IMR-90 (cell line): Measurements from ENCODE around the gene ADAMTS19. TPM values are rescaled to one million over a fixed set of nuclear protein-coding genes. Genes with fewer than 3 reads are reported as not detected.

Experiments used
- ATAC-seq: fragments of 200-7000 bp; cut with Tn5 transposase; 2 replicates; pipeline ENCODE4 v1.9.1; 2020; ENCODE audit warnings: low read depth, mild to moderate bottlenecking, moderate library complexity
- BruUV-seq: library from RNA; stranded (reverse); fragments of 400-500 nt; replicated peaks from 2 replicates; lab custom pipeline; 2021; lab: Mats Ljungman, UMichigan
- CTCF ChIA-PET: fragments of 300-600 bp; formaldehyde crosslinking; extraction: SDS; loops from one replicate; lab custom pipeline; 2021; ENCODE audit warnings: antibody characterized with exemption; lab: Yijun Ruan, JAX
- POLR2A ChIA-PET: fragments of 300-600 bp; sonication (Branson Sonifier 250); formaldehyde crosslinking; loops from one replicate; lab custom pipeline; 2022; ENCODE audit warnings: antibody characterized with exemption; ENCODE audit not compliant: unreplicated experiment; lab: Charles Lee
- DNase-seq: peaks from one replicate; pipeline ENCODE4 v3.0.0; 2013
- H2AFZ ChIP-seq: replicated peaks from 2 replicates; pipeline ENCODE3; 2013; ENCODE audit warnings: low read length, mild to moderate bottlenecking; ENCODE audit not compliant: poor library complexity
- H2AK5ac ChIP-seq: 2 replicates; pipeline ENCODE4 v1.6.1; 2013; ENCODE audit warnings: low read depth, low read length, inconsistent platforms
- H2AK9ac ChIP-seq: replicated peaks from 2 replicates; pipeline ENCODE3; 2013; ENCODE audit warnings: mild to moderate bottlenecking, low read depth, low read length, moderate library complexity; ENCODE audit not compliant: poor library complexity
- H2BK120ac ChIP-seq: 2 replicates; pipeline ENCODE4 v1.6.1; 2013; ENCODE audit warnings: low read depth, low read length, inconsistent platforms
- H2BK15ac ChIP-seq: 3 replicates; pipeline ENCODE4 v1.6.1; 2013; ENCODE audit warnings: low read depth, low read length, inconsistent platforms
- H2BK20ac ChIP-seq: 2 replicates; pipeline ENCODE4 v1.6.1; 2013; ENCODE audit warnings: low read depth, mild to moderate bottlenecking, inconsistent platforms, low read length, moderate library complexity
- H2BK5ac ChIP-seq: 2 replicates; pipeline ENCODE4 v1.6.1; 2013; ENCODE audit warnings: mild to moderate bottlenecking, low read depth, low read length, inconsistent platforms; ENCODE audit not compliant: poor library complexity, severe bottlenecking
- H3K14ac ChIP-seq: replicated peaks from 2 replicates; pipeline ENCODE4 v1.6.1; 2013; ENCODE audit warnings: low read depth, low read length, inconsistent platforms
- H3K18ac ChIP-seq: 2 replicates; pipeline ENCODE4 v1.6.1; 2013; ENCODE audit warnings: low read depth, low read length, control low read depth
- H3K23ac ChIP-seq: 2 replicates; pipeline ENCODE4 v1.6.1; 2013; ENCODE audit warnings: low read depth, low read length, inconsistent platforms
- H3K27ac ChIP-seq: 2 replicates; pipeline ENCODE4 v1.5.1; 2013; ENCODE audit warnings: mild to moderate bottlenecking, control low read depth, low read length; ENCODE audit not compliant: insufficient read depth
- H3K27me3 ChIP-seq: 2 replicates; pipeline ENCODE4 v1.6.1; 2013; ENCODE audit warnings: low read length; ENCODE audit not compliant: control insufficient read depth, insufficient read depth
- H3K36me3 ChIP-seq: 2 replicates; pipeline ENCODE4 v1.6.1; 2013; ENCODE audit warnings: low read length, mixed read lengths; ENCODE audit not compliant: control insufficient read depth, insufficient read depth
- H3K4ac ChIP-seq: 2 replicates; pipeline ENCODE4 v1.6.1; 2013; ENCODE audit warnings: low read depth, low read length, inconsistent platforms
- H3K4me1 ChIP-seq: 2 replicates; pipeline ENCODE4 v1.6.1; 2013; ENCODE audit warnings: low read length, mixed read lengths; ENCODE audit not compliant: control insufficient read depth, insufficient read depth
- H3K4me2 ChIP-seq: 2 replicates; pipeline ENCODE4 v1.6.1; 2013; ENCODE audit warnings: low read depth, mild to moderate bottlenecking, control low read depth, low read length, moderate library complexity
- H3K4me3 ChIP-seq: 2 replicates; pipeline ENCODE4 v1.5.1; 2013; ENCODE audit warnings: low read depth, mild to moderate bottlenecking, control low read depth, low read length, moderate library complexity; ENCODE audit not compliant: insufficient read depth
- H3K56ac ChIP-seq: 2 replicates; pipeline ENCODE4 v1.6.1; 2013; ENCODE audit warnings: low read length, inconsistent platforms; ENCODE audit not compliant: insufficient read depth; ENCODE audit errors: extremely low read depth
- H3K79me1 ChIP-seq, 2 experiments: 2 replicates each; pipeline ENCODE4 v1.6.1; 2013; ENCODE audit warnings: low read length in 2 of 2, inconsistent platforms in 1 of 2, low read depth in 1 of 2
- H3K9ac ChIP-seq: 2 replicates; pipeline ENCODE4 v1.6.1; 2013; ENCODE audit warnings: low read depth, low read length, control low read depth
- H3K9me1 ChIP-seq: 2 replicates; pipeline ENCODE4 v1.6.1; 2013; ENCODE audit warnings: low read length, inconsistent platforms; ENCODE audit not compliant: insufficient read depth
- H3K9me3 ChIP-seq: 2 replicates; pipeline ENCODE4 v1.6.1; 2013; ENCODE audit warnings: low read length; ENCODE audit not compliant: control insufficient read depth, insufficient read depth
- H4K20me1 ChIP-seq: 2 replicates; pipeline ENCODE4 v1.6.1; 2013; ENCODE audit warnings: low read length, inconsistent platforms; ENCODE audit not compliant: insufficient read depth
- H4K5ac ChIP-seq: 2 replicates; pipeline ENCODE4 v1.6.1; 2013; ENCODE audit warnings: mild to moderate bottlenecking, low read depth, low read length, control low read depth
- H4K8ac ChIP-seq, 2 experiments: 2 replicates each; pipeline ENCODE4 v1.6.1; 2013; ENCODE audit warnings: low read depth in 2 of 2, low read length in 2 of 2, control low read depth in 1 of 2, inconsistent platforms in 1 of 2
- H4K91ac ChIP-seq: 2 replicates; pipeline ENCODE4 v1.6.1; 2013; ENCODE audit warnings: low read depth, low read length, inconsistent platforms; ENCODE audit not compliant: insufficient read depth
- BHLHE40 ChIP-seq: fragments of 150-350 bp; IDR thresholded peaks from 2 replicates; pipeline ENCODE4 v1.6.1; 2016; ENCODE audit warnings: mild to moderate bottlenecking, low read depth, low read length
- CEBPB ChIP-seq: IDR thresholded peaks from 2 replicates; pipeline ENCODE4 v1.6.1; 2012; ENCODE audit warnings: low read depth, low read length, improper control_type of control experiment
- FOS ChIP-seq: fragments of 150-350 bp; IDR thresholded peaks from 2 replicates; pipeline ENCODE4 v1.6.1; 2016; ENCODE audit warnings: low read depth, low read length
- MAFK ChIP-seq: IDR thresholded peaks from 2 replicates; pipeline ENCODE4 v1.6.1; 2012; ENCODE audit warnings: low read depth, low read length, improper control_type of control experiment
- MAZ ChIP-seq: IDR thresholded peaks from 2 replicates; pipeline ENCODE4 v1.6.1; 2012; ENCODE audit warnings: low read depth, mild to moderate bottlenecking, low read length, improper control_type of control experiment, moderate library complexity, borderline replicate concordance
- MXI1 ChIP-seq: IDR thresholded peaks from 2 replicates; pipeline ENCODE4 v1.6.1; 2012; ENCODE audit warnings: low read depth, mild to moderate bottlenecking, low read length, moderate library complexity, borderline replicate concordance
- NFE2L2 ChIP-seq: fragments of 150-350 bp; IDR thresholded peaks from 2 replicates; pipeline ENCODE4 v1.6.1; 2016; ENCODE audit warnings: low read depth, mild to moderate bottlenecking, low read length
- POLR2A ChIP-seq: IDR thresholded peaks from 2 replicates; pipeline ENCODE4 v1.6.1; 2012; ENCODE audit warnings: mild to moderate bottlenecking, low read depth, low read length
- RAD21 ChIP-seq: IDR thresholded peaks from 2 replicates; pipeline ENCODE4 v1.6.1; 2012; ENCODE audit warnings: low read length, improper control_type of control experiment
- RCOR1 ChIP-seq: IDR thresholded peaks from 2 replicates; pipeline ENCODE4 v1.6.1; 2012; ENCODE audit warnings: mild to moderate bottlenecking, low read length, improper control_type of control experiment; ENCODE audit not compliant: insufficient replicate concordance
- RFX5 ChIP-seq: IDR thresholded peaks from 2 replicates; pipeline ENCODE4 v1.8.0; 2012; ENCODE audit warnings: low read depth, mild to moderate bottlenecking, low read length, moderate library complexity
- SMC3 ChIP-seq: fragments of 150-350 bp; IDR thresholded peaks from 2 replicates; pipeline ENCODE4 v1.6.1; 2016; ENCODE audit warnings: low read depth, mild to moderate bottlenecking, antibody characterized with exemption, low read length, moderate library complexity
- WGBS, 2 experiments: methylation state at CpG; one replicate each; pipeline versions ENCODE4 v1.1.5 to v1.1.7; 2013; ENCODE audit warnings: missing lambda C conversion rate in 2 of 2; ENCODE audit not compliant: insufficient read length in 1 of 2; ENCODE audit errors: extremely low coverage in 2 of 2; 5-methylcytosine and 5-hydroxymethylcytosine counted together
- dilution Hi-C: fragments of 300-500 bp; cut with HindIII; formaldehyde crosslinking; loops from one replicate; pipeline ENCODE4 v1.14.3; 2018; ENCODE audit warnings: low sequenced_read_pairs; ENCODE audit not compliant: unreplicated experiment
- in situ Hi-C: fragments of 300-500 bp; cut with MboI; formaldehyde crosslinking; loops from 3 replicates; pipeline ENCODE4 v1.14.3; 2019; ENCODE audit warnings: low sequenced_read_pairs, inconsistent platforms, mixed read lengths
- intact Hi-C: fragments of 100-400 bp; cut with micrococcal nuclease; formaldehyde crosslinking; loops from 2 replicates; pipeline ENCODE4 v1.10.0; 2022
- polyA plus RNA-seq, 3 experiments: library from polyadenylated mRNA; depleted of rRNA; stranded (reverse); fragments of >200 nt; gene quantifications; 2 replicates each; pipeline ENCODE4 v1.2.3, GENCODE V29; 2012; ENCODE audit warnings: low replicate concordance in 1 of 3
- total RNA-seq: library from RNA; depleted of rRNA; stranded (reverse); fragments of >200 nt; gene quantifications from 2 replicates; pipeline ENCODE4 v1.2.3, GENCODE V29; 2012
- TF ChIP-seq, protein P1 (sequence below): fragments of 150-350 bp; IDR thresholded peaks from 2 replicates; pipeline ENCODE4 v1.6.1; 2017; ENCODE audit warnings: mild to moderate bottlenecking, antibody characterized with exemption, low read length, low read depth
- TF ChIP-seq, protein P2 (sequence below): fragments of 150-350 bp; IDR thresholded peaks from 2 replicates; pipeline ENCODE4 v1.6.1; 2016; ENCODE audit warnings: low read depth, mild to moderate bottlenecking, low read length, moderate library complexity, borderline replicate concordance

The ADAMTS19 gene
- total and polyA plus RNA-seq, 2 of the 4 experiments (the other 2 are of a cell fraction): under 0.01 to 0.17 TPM

DNA sequence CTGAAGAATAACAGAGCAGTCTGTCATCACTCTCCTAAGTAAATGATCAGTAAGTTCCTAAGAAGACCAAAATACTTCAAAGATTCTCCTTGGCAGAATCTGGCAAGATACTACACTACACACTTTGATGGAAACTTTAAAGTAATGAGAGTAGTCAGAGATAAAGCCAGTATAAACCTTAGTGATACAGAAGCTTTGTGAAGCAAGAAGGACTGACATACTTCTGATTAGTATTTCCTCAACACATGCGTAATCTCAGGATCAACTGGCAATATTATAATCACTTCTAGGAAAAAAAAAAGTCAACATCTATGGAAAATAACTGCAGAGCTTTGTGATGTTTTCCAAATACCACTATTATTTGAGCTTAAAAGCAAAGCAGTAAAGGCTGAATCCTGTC is 34.0 kb upstream of the ADAMTS19 start:
- Histone ChIP-seq H3K4me3 (no peak overlapping the region), H3K23ac (no peak overlapping the region), H4K5ac (no peak overlapping the region), H3K79me1 (no peaks in the 10 kb centered on the region), H2AK5ac (no peak overlapping the region), H3K9me3 (no peaks in the 10 kb centered on the region), H4K8ac (no peak overlapping the region), H3K27ac (no peak overlapping the region), H3K36me3 (no peaks in the 10 kb centered on the region), H3K27me3 (no peaks in the 10 kb centered on the region), H3K14ac (no peak overlapping the region), H2BK5ac (no peak overlapping the region), H3K4ac (no peak overlapping the region), H4K91ac (no peak overlapping the region), H3K56ac (no peak overlapping the region), H2AFZ (no peak overlapping the region), H2BK15ac (no peak overlapping the region), H2BK120ac (no peak overlapping the region), H3K4me1 (no peaks in the 10 kb centered on the region), H2BK20ac (no peak overlapping the region), H4K20me1 (no peaks in the 10 kb centered on the region), H3K9me1 (no peaks in the 10 kb centered on the region), H3K18ac (no peak overlapping the region), H2AK9ac (no peak overlapping the region), H3K9ac (no peak overlapping the region), H3K4me2 (no peak overlapping the region)
- POLR2A ChIA-PET: no interaction called here
- dilution Hi-C loops (no loop called here), intact Hi-C loops (no loop called here), in situ Hi-C loops (no loop called here)
- DNase-seq (no peak), ATAC-seq (no peak)
- WGBS, 2 experiments: no CpG with 5 or more reads among the region's 1 CpG
- no peak for TF ChIP-seq BHLHE40
- no peak for TF ChIP-seq MXI1
- TF ChIP-seq MAFK: no peak
- TF ChIP-seq, protein P1, sequence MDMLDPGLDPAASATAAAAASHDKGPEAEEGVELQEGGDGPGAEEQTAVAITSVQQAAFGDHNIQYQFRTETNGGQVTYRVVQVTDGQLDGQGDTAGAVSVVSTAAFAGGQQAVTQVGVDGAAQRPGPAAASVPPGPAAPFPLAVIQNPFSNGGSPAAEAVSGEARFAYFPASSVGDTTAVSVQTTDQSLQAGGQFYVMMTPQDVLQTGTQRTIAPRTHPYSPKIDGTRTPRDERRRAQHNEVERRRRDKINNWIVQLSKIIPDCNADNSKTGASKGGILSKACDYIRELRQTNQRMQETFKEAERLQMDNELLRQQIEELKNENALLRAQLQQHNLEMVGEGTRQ: no peak
- no peak for TF ChIP-seq POLR2A
- no peak for TF ChIP-seq SMC3
- no peak for TF ChIP-seq RCOR1
- no peak for TF ChIP-seq NFE2L2
- TF ChIP-seq RAD21: no peak
- TF ChIP-seq CEBPB: no peak
- no peak for TF ChIP-seq FOS
- TF ChIP-seq, protein P2, sequence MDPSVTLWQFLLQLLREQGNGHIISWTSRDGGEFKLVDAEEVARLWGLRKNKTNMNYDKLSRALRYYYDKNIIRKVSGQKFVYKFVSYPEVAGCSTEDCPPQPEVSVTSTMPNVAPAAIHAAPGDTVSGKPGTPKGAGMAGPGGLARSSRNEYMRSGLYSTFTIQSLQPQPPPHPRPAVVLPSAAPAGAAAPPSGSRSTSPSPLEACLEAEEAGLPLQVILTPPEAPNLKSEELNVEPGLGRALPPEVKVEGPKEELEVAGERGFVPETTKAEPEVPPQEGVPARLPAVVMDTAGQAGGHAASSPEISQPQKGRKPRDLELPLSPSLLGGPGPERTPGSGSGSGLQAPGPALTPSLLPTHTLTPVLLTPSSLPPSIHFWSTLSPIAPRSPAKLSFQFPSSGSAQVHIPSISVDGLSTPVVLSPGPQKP: no peak
- TF ChIP-seq MAZ: no peak
- no peak for TF ChIP-seq RFX5
- CTCF ChIA-PET: no interaction called here
- no TSS peak for BruUV-seq
